Lower leg skin (tissue), 3 donors: Measurements from ENCODE around the gene DGKB.

ENCODE experiments used
- POLR2A ChIP-seq, 2 donors: fragments of 450-650 bp; IDR thresholded peaks; one replicate each; pipeline ENCODE4 v1.6.1; 2016 to 2017; ENCODE audit warnings: antibody characterized with exemption in 2 of 2, mild to moderate bottlenecking in 1 of 2, moderate library complexity in 1 of 2
- TF ChIP-seq, protein P1 (sequence below), 3 donors: fragments of 450-650 bp; IDR thresholded peaks; one replicate each; pipeline ENCODE4 v1.5.1; 2016; ENCODE audit warnings: antibody characterized with exemption in 3 of 3, mild to moderate bottlenecking in 3 of 3, moderate library complexity in 2 of 3

DNA sequence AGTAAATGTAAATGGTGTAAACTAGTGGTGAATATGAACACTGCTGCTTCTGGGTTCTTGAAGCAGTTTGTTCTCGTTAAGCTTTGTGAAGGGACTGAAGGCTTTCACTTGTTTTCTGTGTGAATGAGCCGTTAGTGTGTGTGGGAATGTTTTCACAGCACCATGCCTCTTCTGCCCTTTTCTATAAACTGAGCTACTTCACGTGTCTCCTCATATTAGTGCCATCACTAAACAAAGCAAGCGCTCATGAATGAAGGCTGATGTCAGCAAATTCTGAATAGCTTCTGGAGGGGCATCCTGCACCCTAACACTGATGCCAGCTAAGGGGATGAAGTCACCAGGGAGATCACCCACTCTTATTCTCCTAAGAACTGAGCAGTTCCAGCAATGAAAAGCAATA is 707.5 kb downstream of the DGKB start:
- TF ChIP-seq, protein P1, sequence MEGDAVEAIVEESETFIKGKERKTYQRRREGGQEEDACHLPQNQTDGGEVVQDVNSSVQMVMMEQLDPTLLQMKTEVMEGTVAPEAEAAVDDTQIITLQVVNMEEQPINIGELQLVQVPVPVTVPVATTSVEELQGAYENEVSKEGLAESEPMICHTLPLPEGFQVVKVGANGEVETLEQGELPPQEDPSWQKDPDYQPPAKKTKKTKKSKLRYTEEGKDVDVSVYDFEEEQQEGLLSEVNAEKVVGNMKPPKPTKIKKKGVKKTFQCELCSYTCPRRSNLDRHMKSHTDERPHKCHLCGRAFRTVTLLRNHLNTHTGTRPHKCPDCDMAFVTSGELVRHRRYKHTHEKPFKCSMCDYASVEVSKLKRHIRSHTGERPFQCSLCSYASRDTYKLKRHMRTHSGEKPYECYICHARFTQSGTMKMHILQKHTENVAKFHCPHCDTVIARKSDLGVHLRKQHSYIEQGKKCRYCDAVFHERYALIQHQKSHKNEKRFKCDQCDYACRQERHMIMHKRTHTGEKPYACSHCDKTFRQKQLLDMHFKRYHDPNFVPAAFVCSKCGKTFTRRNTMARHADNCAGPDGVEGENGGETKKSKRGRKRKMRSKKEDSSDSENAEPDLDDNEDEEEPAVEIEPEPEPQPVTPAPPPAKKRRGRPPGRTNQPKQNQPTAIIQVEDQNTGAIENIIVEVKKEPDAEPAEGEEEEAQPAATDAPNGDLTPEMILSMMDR (IDR thresholded peaks at IDR 0.05): no peak
- TF ChIP-seq POLR2A (IDR thresholded peaks at IDR 0.05): no peak
